NCI-H226 (cell line): Measurements from ENCODE around the gene MAP4.
"Not testable (repeated sequence)": the region's sequence is repeated elsewhere in the genome, so short reads cannot be mapped to it uniquely, and the experiment has no call there.

Experiments
- DNase-seq: peaks from one replicate; pipeline ENCODE4 v3.0.0-alpha.2; 2015

MAP4 gene

GRCh38 chr3:48015431-48016180, 610 bp downstream of the MAP4 start:
- DNase-seq: no peak

- no peak for DNase-seq
These were observed 1.9 kb downstream of the MAP4 start for GRCh38 chr3:48014358-48014757.

GRCh38 chr3:48013288-48013980, 2.8 kb downstream of the MAP4 start:
- DNase-seq: peak; percentile 73

- no peak for DNase-seq
These were observed 3.6 kb downstream of the MAP4 start for GRCh38 chr3:48012659-48013058.

- DNase-seq: not testable (repeated sequence)
These were observed 8.2 kb downstream of the MAP4 start for GRCh38 chr3:48008066-48008465.

GRCh38 chr3:48007361-48007760, 8.9 kb downstream of the MAP4 start:
- DNase-seq: not testable (repeated sequence)

- not testable (repeated sequence) for DNase-seq
These were observed 9.4 kb downstream of the MAP4 start for GRCh38 chr3:48006794-48007193.

- no peak for DNase-seq
These were observed 11.5 kb downstream of the MAP4 start for GRCh38 chr3:48004694-48005093.

GRCh38 chr3:48002787-48003186, 13.4 kb downstream of the MAP4 start:
- DNase-seq: no peak

GRCh38 chr3:48001991-48002390, 14.2 kb downstream of the MAP4 start:
- no peak for DNase-seq

GRCh38 chr3:48000212-48000611, 16.0 kb downstream of the MAP4 start:
- DNase-seq: no peak

GRCh38 chr3:47996440-47996839, 19.8 kb downstream of the MAP4 start:
- DNase-seq: no peak

- DNase-seq: no peak
These were observed 22.0 kb downstream of the MAP4 start for GRCh38 chr3:47994180-47994579.

GRCh38 chr3:47991341-47991740, 24.9 kb downstream of the MAP4 start:
- no peak for DNase-seq

- DNase-seq: peak; percentile 82
These were observed 26.2 kb downstream of the MAP4 start for GRCh38 chr3:47989981-47990440.

GRCh38 chr3:47985381-47985780, 30.8 kb downstream of the MAP4 start:
- DNase-seq: no peak

- DNase-seq: peak; percentile 80
These were observed 32.0 kb downstream of the MAP4 start for GRCh38 chr3:47984075-47984728.

GRCh38 chr3:47980795-47981194, 35.4 kb downstream of the MAP4 start:
- no peak for DNase-seq

GRCh38 chr3:47979070-47979469, 37.1 kb downstream of the MAP4 start:
- DNase-seq: no peak

GRCh38 chr3:47978386-47978785, 37.8 kb downstream of the MAP4 start:
- peak; percentile 10 for DNase-seq

GRCh38 chr3:47976135-47976732, 40.0 kb downstream of the MAP4 start:
- no peak for DNase-seq

- DNase-seq: no peak
These were observed 41.2 kb downstream of the MAP4 start for GRCh38 chr3:47974974-47975470.

GRCh38 chr3:47971081-47971480, 45.1 kb downstream of the MAP4 start:
- no peak for DNase-seq
